Loucy (cell line): ENCODE measurements around the gene BTBD3.

Experiments used
- CTCF ChIP-seq: fragments of 200-600 bp; sonication (generic); conservative IDR thresholded peaks from 2 replicates; pipeline ENCODE4 v1.5.1; 2014; ENCODE audit warnings: mild to moderate bottlenecking, antibody characterized with exemption, low read length
- EZH2phosphoT487 ChIP-seq: fragments of 200-600 bp; IDR thresholded peaks from 2 replicates; pipeline ENCODE4 v1.6.1; 2018; ENCODE audit warnings: antibody characterized with exemption, mild to moderate bottlenecking, moderate library complexity, borderline replicate concordance

DNA sequence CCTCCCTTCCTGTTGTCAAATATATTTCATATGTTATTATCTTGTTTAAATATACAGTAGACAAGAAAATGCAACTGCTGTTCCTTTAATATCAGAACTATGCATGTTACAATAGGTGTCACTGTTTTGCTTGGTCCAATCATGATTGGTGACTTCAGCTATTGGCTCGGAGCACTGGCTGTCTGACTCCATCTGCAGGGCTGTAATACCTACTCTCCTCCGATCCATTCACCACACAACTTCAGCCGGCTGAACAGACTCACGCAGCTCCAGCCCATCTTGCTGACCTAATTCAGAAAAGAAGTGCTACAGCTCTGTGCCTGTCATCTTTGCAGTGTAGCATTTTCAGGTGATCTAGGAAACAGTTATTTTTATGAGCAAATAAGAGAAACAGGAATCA lies at the start of gene BTBD3:
- TF ChIP-seq CTCF (no peak), EZH2phosphoT487 (no peak)
